Stomach smooth muscle (tissue), 2 donors: Measurements from ENCODE around the gene TNFRSF4.

Source experiments
- H3K27ac ChIP-seq: one replicate; pipeline ENCODE4 v1.7.0; 2013; ENCODE audit warnings: mild to moderate bottlenecking, low read length, inconsistent platforms
- H3K27me3 ChIP-seq, 2 donors: one replicate each; pipeline ENCODE4 v1.7.0; 2013; ENCODE audit warnings: low read length in 2 of 2; ENCODE audit not compliant: insufficient read depth in 2 of 2, control insufficient read depth in 1 of 2
- H3K36me3 ChIP-seq, 2 donors: one replicate each; pipeline ENCODE4 v1.7.0; 2013; ENCODE audit warnings: low read length in 2 of 2; ENCODE audit not compliant: control insufficient read depth in 2 of 2, insufficient read depth in 2 of 2
- H3K4me1 ChIP-seq: one replicate; pipeline ENCODE4 v1.7.0; 2013; ENCODE audit warnings: low read length; ENCODE audit not compliant: control insufficient read depth, insufficient read depth
- H3K4me3 ChIP-seq, 2 donors: one replicate each; pipeline ENCODE4 v1.7.0; 2013; ENCODE audit warnings: low read length in 2 of 2
- H3K9ac ChIP-seq, 2 donors: one replicate each; pipeline ENCODE4 v1.7.0; 2013; ENCODE audit warnings: low read length in 2 of 2, mild to moderate bottlenecking in 1 of 2
- H3K9me3 ChIP-seq, 2 donors: one replicate each; pipeline ENCODE4 v1.7.0; 2013; ENCODE audit warnings: low read length in 2 of 2; ENCODE audit not compliant: control insufficient read depth in 2 of 2
- donor health status: healthy.
- donor health status: Pancreatic carcinoma.

Gene TNFRSF4

GRCh38 chr1:1205769-1206375, 8.1 kb downstream of the TNFRSF4 start:
- no peaks in the 10 kb centered on the region for H3K36me3 ChIP-seq
- no peak overlapping the region for H3K9ac ChIP-seq
- H3K27ac ChIP-seq: no peak overlapping the region
- no peaks in the 10 kb centered on the region for H3K9me3 ChIP-seq
- peaks cover 13 to 33% of the 10 kb centered on the region in 2 donors for H3K27me3 ChIP-seq
- H3K4me1 ChIP-seq: peaks cover 9% of the 10 kb centered on the region
- no peak overlapping the region for H3K4me3 ChIP-seq

- H3K27ac ChIP-seq: no peak overlapping the region
- H3K4me1 ChIP-seq: peaks cover 9% of the 10 kb centered on the region
- no peak overlapping the region for H3K4me3 ChIP-seq
- no peaks in the 10 kb centered on the region for H3K36me3 ChIP-seq
- peaks cover 17 to 39% of the 10 kb centered on the region in 2 donors for H3K27me3 ChIP-seq
- no peaks in the 10 kb centered on the region for H3K9me3 ChIP-seq
- no peak overlapping the region for H3K9ac ChIP-seq
Observed at GRCh38 chr1:1204998-1205768, 8.8 kb downstream of the TNFRSF4 start.

- peaks cover 9% of the 10 kb centered on the region for H3K4me1 ChIP-seq
- H3K9me3 ChIP-seq: no peaks in the 10 kb centered on the region
- no peak overlapping the region for H3K27ac ChIP-seq
- no peak overlapping the region for H3K9ac ChIP-seq
- H3K4me3 ChIP-seq: no peak overlapping the region
- H3K27me3 ChIP-seq: peaks cover 18 to 41% of the 10 kb centered on the region in 2 donors
- H3K36me3 ChIP-seq: no peaks in the 10 kb centered on the region
Observed at GRCh38 chr1:1204425-1204920, 9.5 kb downstream of the TNFRSF4 start.

- H3K9me3 ChIP-seq: no peaks in the 10 kb centered on the region
- no peak overlapping the region for H3K27ac ChIP-seq
- H3K9ac ChIP-seq: no peak overlapping the region
- H3K27me3 ChIP-seq: peaks cover 18 to 41% of the 10 kb centered on the region in 2 donors
- H3K4me3 ChIP-seq: no peak overlapping the region
- no peaks in the 10 kb centered on the region for H3K36me3 ChIP-seq
- H3K4me1 ChIP-seq: peaks cover 9% of the 10 kb centered on the region
Observed at GRCh38 chr1:1203561-1204424, 10.2 kb downstream of the TNFRSF4 start.

GRCh38 chr1:1202831-1203560, 11.0 kb downstream of the TNFRSF4 start:
- no peaks in the 10 kb centered on the region for H3K9me3 ChIP-seq
- H3K4me3 ChIP-seq: no peak overlapping the region
- no peak overlapping the region for H3K27ac ChIP-seq
- H3K9ac ChIP-seq: no peak overlapping the region
- H3K27me3 ChIP-seq: peaks cover 18 to 41% of the 10 kb centered on the region in 2 donors
- H3K36me3 ChIP-seq: no peaks in the 10 kb centered on the region
- peaks cover 9% of the 10 kb centered on the region for H3K4me1 ChIP-seq

GRCh38 chr1:1200876-1201810, 12.8 kb downstream of the TNFRSF4 start:
- Histone ChIP-seq H3K27me3 (peaks cover 10 to 23% of the 10 kb centered on the region in 2 donors), H3K4me3 (peak overlapping the region in 1 of 2 donors; percentile 52), H3K27ac (no peak overlapping the region), H3K9me3 (no peaks in the 10 kb centered on the region), H3K36me3 (no peaks in the 10 kb centered on the region), H3K9ac (no peak overlapping the region), H3K4me1 (peaks cover 1% of the 10 kb centered on the region)

GRCh38 chr1:1199961-1200875, 13.7 kb downstream of the TNFRSF4 start:
- no peaks in the 10 kb centered on the region for H3K36me3 ChIP-seq
- H3K9me3 ChIP-seq: no peaks in the 10 kb centered on the region
- H3K27me3 ChIP-seq: peaks cover 8 to 18% of the 10 kb centered on the region in 2 donors
- H3K9ac ChIP-seq: no peak overlapping the region
- H3K4me3 ChIP-seq: no peak overlapping the region
- H3K27ac ChIP-seq: no peak overlapping the region
- no peaks in the 10 kb centered on the region for H3K4me1 ChIP-seq

GRCh38 chr1:1199141-1199960, 14.6 kb downstream of the TNFRSF4 start:
- peaks cover 6 to 16% of the 10 kb centered on the region in 2 donors for H3K27me3 ChIP-seq
- H3K9me3 ChIP-seq: no peaks in the 10 kb centered on the region
- no peak overlapping the region for H3K9ac ChIP-seq
- no peak overlapping the region for H3K4me3 ChIP-seq
- no peak overlapping the region for H3K27ac ChIP-seq
- H3K4me1 ChIP-seq: no peaks in the 10 kb centered on the region
- no peaks in the 10 kb centered on the region for H3K36me3 ChIP-seq
